Kidney (tissue), 14 donors: Measurements from ENCODE around the gene KCNT1. TPM values are rescaled to one million over a fixed set of nuclear protein-coding genes. Genes with fewer than 3 reads are reported as not detected.

Experiments
- DNase-seq, 5 donors: peaks; one replicate each; pipeline ENCODE4 v3.0.0-alpha.2; 2013 to 2020
- FAIRE-seq: peaks from 2 replicates; lab custom pipeline; 2012; peaks lifted over from hg19 to GRCh38; lab: Jason Lieb, UNC
- H3K27ac ChIP-seq, 2 donors: one replicate each; pipeline ENCODE4 v1.7.0; 2013; ENCODE audit warnings: low read depth in 2 of 2, low read length in 2 of 2, inconsistent platforms in 1 of 2
- H3K27me3 ChIP-seq: one replicate; pipeline ENCODE4 v1.7.1; 2013; ENCODE audit warnings: low read length, inconsistent platforms; ENCODE audit not compliant: control insufficient read depth, insufficient read depth
- H3K36me3 ChIP-seq, 3 donors: one replicate each; pipeline versions ENCODE4 v1.7.0 to v1.7.1; 2013; ENCODE audit warnings: low read length in 3 of 3, control low read depth in 1 of 3, inconsistent platforms in 1 of 3; ENCODE audit not compliant: insufficient read depth in 3 of 3, control insufficient read depth in 2 of 3
- H3K4me1 ChIP-seq, 3 donors: one replicate each; pipeline versions ENCODE4 v1.7.0 to v1.7.1; 2013; ENCODE audit warnings: low read length in 3 of 3, inconsistent platforms in 1 of 3, low read depth in 1 of 3; ENCODE audit not compliant: control insufficient read depth in 2 of 3, insufficient read depth in 2 of 3
- H3K4me3 ChIP-seq, 3 donors: one replicate each; pipeline versions ENCODE4 v1.7.0 to v1.8.1; 2013; ENCODE audit warnings: low read length in 3 of 3, control low read depth in 1 of 3, inconsistent platforms in 1 of 3
- H3K9ac ChIP-seq, 3 donors: one replicate each; pipeline versions ENCODE4 v1.7.0 to v1.7.1; 2013; ENCODE audit warnings: low read length in 3 of 3, control low read depth in 1 of 3, inconsistent platforms in 1 of 3
- H3K9me3 ChIP-seq, 3 donors: one replicate each; pipeline versions ENCODE4 v1.7.0 to v1.7.1; 2013; ENCODE audit warnings: low read length in 3 of 3, control low read depth in 1 of 3, inconsistent platforms in 1 of 3; ENCODE audit not compliant: control insufficient read depth in 2 of 3, insufficient read depth in 1 of 3
- intact Hi-C: fragments of 100-400 bp; cut with DNase I; formaldehyde crosslinking; loops from one replicate; pipeline ENCODE4 v1.11.1; 2022
- polyA plus RNA-seq: library from polyadenylated mRNA; stranded (reverse); fragments of 350-450 nt; fragmentation: Illumina TruSeq; extraction: RNeasy Lipid Tissue Mini Kit (QIAGEN cat#74804); gene quantifications from one replicate; pipeline ENCODE4 v1.2.3, GENCODE V29; 2014; ENCODE audit warnings: low read depth, low replicate concordance; ENCODE audit not compliant: insufficient read depth
- total RNA-seq: library from RNA; stranded (reverse); fragmentation: NEBNext Ultra II Directional; extraction: Animal tissue kit (Norgen Biotek cat#: 25700); gene quantifications from one replicate; pipeline ENCODE4 v1.2.1, GENCODE V29; 2021
- TF ChIP-seq, protein P1 (sequence below): IDR thresholded peaks from 3 replicates; pipeline ENCODE4 v1.5.1; 2012; ENCODE audit warnings: mild to moderate bottlenecking, moderate library complexity, borderline replicate concordance; ENCODE audit not compliant: insufficient read depth; ENCODE audit errors: extremely low read depth
- donor health status: control.
- donor health status: control.
- donor health status: control.
- donor health status: control.
- donor health status: control.
- donor health status: DM: yes; HTN: yes; CAD: no.
- donor health status: Normal renal cell carcinoma (clear cell type).

The KCNT1 gene
- total and polyA plus RNA-seq, 2 donors from 2014 or later, result 0.15 TPM; not detected in 1

DNA sequence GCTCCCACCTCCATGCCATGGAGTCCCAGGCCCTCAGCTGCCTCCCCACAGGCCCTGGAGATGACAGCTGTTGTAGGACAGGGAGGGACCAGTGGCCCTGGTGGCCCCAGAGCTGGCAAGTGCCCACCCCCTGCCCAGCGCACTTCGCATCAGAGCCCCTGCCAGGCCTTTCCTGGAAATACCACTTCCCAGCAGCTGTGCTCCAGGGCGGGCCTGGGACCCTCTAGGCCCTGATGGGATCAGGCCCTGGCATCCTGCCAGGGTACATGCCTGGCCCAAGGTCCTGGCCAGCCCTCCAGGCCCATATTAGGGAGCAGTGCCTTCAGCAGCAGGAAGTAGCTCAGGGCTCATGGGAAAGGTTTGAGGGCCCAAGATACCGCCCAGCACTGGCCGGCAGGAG, 2.5 kb downstream of the KCNT1 start:
- intact Hi-C loops, result no loop called here
- H3K9me3 ChIP-seq, result no peaks in the 10 kb centered on the region
- no peak overlapping the region for H3K4me3 ChIP-seq
- no peak overlapping the region for H3K9ac ChIP-seq
- H3K4me1 ChIP-seq, result no peaks in the 10 kb centered on the region
- peaks cover 2% of the 10 kb centered on the region for H3K27me3 ChIP-seq
- peak in 1 of 5 donors; percentile 13 for DNase-seq
- no peaks in the 10 kb centered on the region for H3K36me3 ChIP-seq
- H3K27ac ChIP-seq, result no peak overlapping the region
- FAIRE-seq, result no peak
- TF ChIP-seq, protein P1, sequence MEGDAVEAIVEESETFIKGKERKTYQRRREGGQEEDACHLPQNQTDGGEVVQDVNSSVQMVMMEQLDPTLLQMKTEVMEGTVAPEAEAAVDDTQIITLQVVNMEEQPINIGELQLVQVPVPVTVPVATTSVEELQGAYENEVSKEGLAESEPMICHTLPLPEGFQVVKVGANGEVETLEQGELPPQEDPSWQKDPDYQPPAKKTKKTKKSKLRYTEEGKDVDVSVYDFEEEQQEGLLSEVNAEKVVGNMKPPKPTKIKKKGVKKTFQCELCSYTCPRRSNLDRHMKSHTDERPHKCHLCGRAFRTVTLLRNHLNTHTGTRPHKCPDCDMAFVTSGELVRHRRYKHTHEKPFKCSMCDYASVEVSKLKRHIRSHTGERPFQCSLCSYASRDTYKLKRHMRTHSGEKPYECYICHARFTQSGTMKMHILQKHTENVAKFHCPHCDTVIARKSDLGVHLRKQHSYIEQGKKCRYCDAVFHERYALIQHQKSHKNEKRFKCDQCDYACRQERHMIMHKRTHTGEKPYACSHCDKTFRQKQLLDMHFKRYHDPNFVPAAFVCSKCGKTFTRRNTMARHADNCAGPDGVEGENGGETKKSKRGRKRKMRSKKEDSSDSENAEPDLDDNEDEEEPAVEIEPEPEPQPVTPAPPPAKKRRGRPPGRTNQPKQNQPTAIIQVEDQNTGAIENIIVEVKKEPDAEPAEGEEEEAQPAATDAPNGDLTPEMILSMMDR, result no peak

GRCh38 chr9:135705376-135705775, 3.4 kb downstream of the KCNT1 start:
- intact Hi-C loops, result no loop called here
- DNase-seq (peak in 1 of 5 donors; percentile 7), FAIRE-seq (no peak)
- Histone ChIP-seq H3K4me3 (no peak overlapping the region), H3K9ac (no peak overlapping the region), H3K9me3 (no peaks in the 10 kb centered on the region), H3K36me3 (no peaks in the 10 kb centered on the region), H3K27ac (no peak overlapping the region), H3K4me1 (no peaks in the 10 kb centered on the region), H3K27me3 (peaks cover 2% of the 10 kb centered on the region)
- TF ChIP-seq, protein P1, result no peak

GRCh38 chr9:135706288-135706687, 4.3 kb downstream of the KCNT1 start:
- no peaks in the 10 kb centered on the region for H3K4me1 ChIP-seq
- H3K27me3 ChIP-seq, result peaks cover 2% of the 10 kb centered on the region
- FAIRE-seq, result no peak
- H3K9ac ChIP-seq, result no peak overlapping the region
- TF ChIP-seq, protein P1, result no peak
- no peaks in the 10 kb centered on the region for H3K9me3 ChIP-seq
- no peak for DNase-seq
- no peak overlapping the region for H3K27ac ChIP-seq
- H3K4me3 ChIP-seq, result no peak overlapping the region
- no peaks in the 10 kb centered on the region for H3K36me3 ChIP-seq
- intact Hi-C loops, result no loop called here
